ENCODE results near the gene ITGAX. TPM values are rescaled to one million over a fixed set of nuclear protein-coding genes. Genes with fewer than 3 reads are reported as not detected.

Gene ITGAX
- total RNA-seq, 1 experiment from 2014 or later = 1.9 TPM

DNA sequence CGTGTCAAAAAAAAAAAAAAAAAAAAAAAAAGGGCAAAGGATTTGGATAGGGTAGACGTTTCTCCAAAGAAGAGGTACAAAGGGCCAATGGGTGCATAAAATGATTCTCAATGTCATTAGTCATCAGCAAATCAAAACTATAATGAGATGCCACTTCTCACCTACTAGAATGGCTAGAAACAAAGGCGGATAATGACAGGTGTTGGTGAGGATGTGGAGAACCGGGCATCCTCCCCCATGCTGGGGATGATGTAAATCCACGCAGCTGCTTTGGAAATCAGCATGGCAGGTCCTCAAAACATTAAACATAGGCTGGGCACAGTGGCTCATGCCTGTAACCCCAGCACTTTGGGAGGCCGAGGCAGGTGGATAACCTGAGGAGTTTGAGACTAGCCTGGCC lies 9.4 kb downstream of the ITGAX start:
- no peaks in the 10 kb centered on the region for H3K9me2 ChIP-seq (ENCODE audit: insufficient read depth)
- intact Hi-C loops (cut with micrococcal nuclease) = no loop called here
- no peak overlapping the region for H3K4me2 ChIP-seq (ENCODE audit: low read length)
- RAD21 ChIA-PET (ENCODE audit: low non-redundant PET in 1 of 2, low total read pairs in 2 of 2, uncharacterized antibody in 2 of 2, unreplicated experiment in 2 of 2) = no interaction called here
- H3K27me3 ChIP-seq (ENCODE audit: insufficient read depth, low read length) = no peaks in the 10 kb centered on the region
- POLR2A ChIA-PET = no interaction called here
- H3K79me2 ChIP-seq (ENCODE audit: insufficient read depth, low read length) = no peaks in the 10 kb centered on the region
- no peaks in the 10 kb centered on the region for H3K36me3 ChIP-seq (ENCODE audit: control insufficient read depth in 1 of 2, insufficient read depth in 2 of 2, low read length in 2 of 2)
- H3K27ac ChIP-seq (ENCODE audit: low read depth, low read length) = no peak overlapping the region
- H4K20me1 ChIP-seq (ENCODE audit: insufficient read depth) = no peaks in the 10 kb centered on the region
- CTCF ChIA-PET = no interaction called here
- H3K9me3 ChIP-seq (ENCODE audit: control insufficient read depth in 1 of 2, insufficient read depth in 1 of 2, low read depth in 1 of 2, low read length in 2 of 2) = no peaks in the 10 kb centered on the region
- H3K9ac ChIP-seq (ENCODE audit: low read length) = no peak overlapping the region
- no peak for TF ChIP-seq EZH2 (IDR thresholded peaks at IDR 0.05)
- no peak for TF ChIP-seq REST (IDR thresholded peaks at IDR 0.05; ENCODE audit: low read depth)
- H3K4me1 ChIP-seq (ENCODE audit: control insufficient read depth in 1 of 2, insufficient read depth in 2 of 2, low read length in 2 of 2) = no peaks in the 10 kb centered on the region
- no peak for DNase-seq (ENCODE audit: low read depth, low spot score)
- no peak overlapping the region for H2AFZ ChIP-seq (ENCODE audit: low read depth, low read length, poor library complexity, severe bottlenecking)
- no peak for ATAC-seq
- H3K4me3 ChIP-seq (replicated peaks in 1 of 2; ENCODE audit: low read depth in 1 of 2, low read length in 2 of 2) = no peak overlapping the region
- BruUV-seq (replicated peaks) = no TSS peak

- CTCF ChIA-PET = no interaction called here
- DNase-seq (ENCODE audit: low read depth, low spot score) (no peak), ATAC-seq (no peak)
- no peaks in the 10 kb centered on the region for H4K20me1 ChIP-seq (ENCODE audit: insufficient read depth)
- no peaks in the 10 kb centered on the region for H3K79me2 ChIP-seq (ENCODE audit: insufficient read depth, low read length)
- no peak for TF ChIP-seq SRF (IDR thresholded peaks at IDR 0.05; ENCODE audit: low read depth)
- TF ChIP-seq JUND (IDR thresholded peaks at IDR 0.05) = no peak
- TF ChIP-seq, protein P1, sequence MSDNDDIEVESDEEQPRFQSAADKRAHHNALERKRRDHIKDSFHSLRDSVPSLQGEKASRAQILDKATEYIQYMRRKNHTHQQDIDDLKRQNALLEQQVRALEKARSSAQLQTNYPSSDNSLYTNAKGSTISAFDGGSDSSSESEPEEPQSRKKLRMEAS (IDR thresholded peaks at IDR 0.05) = no peak
- TF ChIP-seq CEBPB (IDR thresholded peaks at IDR 0.05; ENCODE audit: low read depth) = no peak
- no peak for TF ChIP-seq EGR1 (IDR thresholded peaks at IDR 0.05; ENCODE audit: low read depth)
- TF ChIP-seq, protein P2, sequence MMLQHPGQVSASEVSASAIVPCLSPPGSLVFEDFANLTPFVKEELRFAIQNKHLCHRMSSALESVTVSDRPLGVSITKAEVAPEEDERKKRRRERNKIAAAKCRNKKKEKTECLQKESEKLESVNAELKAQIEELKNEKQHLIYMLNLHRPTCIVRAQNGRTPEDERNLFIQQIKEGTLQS (IDR thresholded peaks at IDR 0.05) = no peak
- BruUV-seq (replicated peaks) = no TSS peak
- no peaks in the 10 kb centered on the region for H3K9me3 ChIP-seq (ENCODE audit: control insufficient read depth in 1 of 2, insufficient read depth in 1 of 2, low read depth in 1 of 2, low read length in 2 of 2)
- H3K4me1 ChIP-seq (ENCODE audit: control insufficient read depth in 1 of 2, insufficient read depth in 2 of 2, low read length in 2 of 2) = no peaks in the 10 kb centered on the region
- intact Hi-C loops (cut with micrococcal nuclease) = no loop called here
- H3K27ac ChIP-seq (ENCODE audit: low read depth, low read length) = no peak overlapping the region
- no peaks in the 10 kb centered on the region for H3K27me3 ChIP-seq (ENCODE audit: insufficient read depth, low read length)
- no peak overlapping the region for H3K4me2 ChIP-seq (ENCODE audit: low read length)
- H3K9me2 ChIP-seq (ENCODE audit: insufficient read depth) = no peaks in the 10 kb centered on the region
- RAD21 ChIA-PET (ENCODE audit: low non-redundant PET in 1 of 2, low total read pairs in 2 of 2, uncharacterized antibody in 2 of 2, unreplicated experiment in 2 of 2) = no interaction called here
- no peak overlapping the region for H2AFZ ChIP-seq (ENCODE audit: low read depth, low read length, poor library complexity, severe bottlenecking)
- no peak overlapping the region for H3K4me3 ChIP-seq (replicated peaks in 1 of 2; ENCODE audit: low read depth in 1 of 2, low read length in 2 of 2)
- POLR2A ChIA-PET = no interaction called here
- H3K9ac ChIP-seq (ENCODE audit: low read length) = no peak overlapping the region
- H3K36me3 ChIP-seq (ENCODE audit: control insufficient read depth in 1 of 2, insufficient read depth in 2 of 2, low read length in 2 of 2) = no peaks in the 10 kb centered on the region
Measured at GRCh38 chr16:31365131-31365865, 10.3 kb downstream of the ITGAX start.
